ENCODE data around the gene PEG3. TPM values are rescaled to one million over a fixed set of nuclear protein-coding genes. Genes with fewer than 3 reads are reported as not detected.
A peak's percentile ranks its signal among the peaks of the same experiment; 100 is the strongest.

Gene PEG3
- total and polyA plus RNA-seq, 2 of the 13 experiments (the other 11 are each of a cell fraction or from before 2014, with no cell fraction given) = 217 to 394 TPM

- TF ChIP-seq SP140L (CRISPR knock-in tag; IDR thresholded peaks at IDR 0.05; ENCODE audit: borderline replicate concordance) (no peak), SCMH1 (CRISPR knock-in tag; IDR thresholded peaks at IDR 0.05; ENCODE audit: borderline replicate concordance) (no peak), ATF1 (CRISPR knock-in tag; IDR thresholded peaks at IDR 0.05) (peak; percentile 81), ZNF740 (CRISPR knock-in tag; IDR thresholded peaks at IDR 0.05) (no peak), ZNF780A (CRISPR knock-in tag; IDR thresholded peaks at IDR 0.05) (no peak), ATRX (CRISPR knock-in tag; IDR thresholded peaks at IDR 0.05; ENCODE audit: borderline replicate concordance) (no peak), AHDC1 (CRISPR knock-in tag; IDR thresholded peaks at IDR 0.05; ENCODE audit: borderline replicate concordance) (no peak), SRSF4 (IDR thresholded peaks at IDR 0.05; ENCODE audit: low read depth, low read length, poor library complexity, severe bottlenecking) (no peak), TBP (CRISPR knock-in tag; IDR thresholded peaks at IDR 0.05) (no peak), ZNF430 (CRISPR knock-in tag; IDR thresholded peaks at IDR 0.05) (no peak), ZNF501 (CRISPR knock-in tag; IDR thresholded peaks at IDR 0.05) (no peak; the same call in 1 of the 2 replicates), ZNF350 (CRISPR knock-in tag; IDR thresholded peaks at IDR 0.05; ENCODE audit: borderline replicate concordance, low read depth) (no peak), ATM (IDR thresholded peaks at IDR 0.05; ENCODE audit: borderline replicate concordance) (no peak), GPN1 (CRISPR knock-in tag; IDR thresholded peaks at IDR 0.05; ENCODE audit: borderline replicate concordance) (no peak), HNRNPL (IDR thresholded peaks at IDR 0.05; ENCODE audit: low read depth, low read length) (no peak), ZNF562 (CRISPR knock-in tag; IDR thresholded peaks at IDR 0.05; ENCODE audit: borderline replicate concordance) (no peak), PAWR (CRISPR knock-in tag; IDR thresholded peaks at IDR 0.05; ENCODE audit: borderline replicate concordance) (no peak)
- TF ChIP-seq, protein P1, sequence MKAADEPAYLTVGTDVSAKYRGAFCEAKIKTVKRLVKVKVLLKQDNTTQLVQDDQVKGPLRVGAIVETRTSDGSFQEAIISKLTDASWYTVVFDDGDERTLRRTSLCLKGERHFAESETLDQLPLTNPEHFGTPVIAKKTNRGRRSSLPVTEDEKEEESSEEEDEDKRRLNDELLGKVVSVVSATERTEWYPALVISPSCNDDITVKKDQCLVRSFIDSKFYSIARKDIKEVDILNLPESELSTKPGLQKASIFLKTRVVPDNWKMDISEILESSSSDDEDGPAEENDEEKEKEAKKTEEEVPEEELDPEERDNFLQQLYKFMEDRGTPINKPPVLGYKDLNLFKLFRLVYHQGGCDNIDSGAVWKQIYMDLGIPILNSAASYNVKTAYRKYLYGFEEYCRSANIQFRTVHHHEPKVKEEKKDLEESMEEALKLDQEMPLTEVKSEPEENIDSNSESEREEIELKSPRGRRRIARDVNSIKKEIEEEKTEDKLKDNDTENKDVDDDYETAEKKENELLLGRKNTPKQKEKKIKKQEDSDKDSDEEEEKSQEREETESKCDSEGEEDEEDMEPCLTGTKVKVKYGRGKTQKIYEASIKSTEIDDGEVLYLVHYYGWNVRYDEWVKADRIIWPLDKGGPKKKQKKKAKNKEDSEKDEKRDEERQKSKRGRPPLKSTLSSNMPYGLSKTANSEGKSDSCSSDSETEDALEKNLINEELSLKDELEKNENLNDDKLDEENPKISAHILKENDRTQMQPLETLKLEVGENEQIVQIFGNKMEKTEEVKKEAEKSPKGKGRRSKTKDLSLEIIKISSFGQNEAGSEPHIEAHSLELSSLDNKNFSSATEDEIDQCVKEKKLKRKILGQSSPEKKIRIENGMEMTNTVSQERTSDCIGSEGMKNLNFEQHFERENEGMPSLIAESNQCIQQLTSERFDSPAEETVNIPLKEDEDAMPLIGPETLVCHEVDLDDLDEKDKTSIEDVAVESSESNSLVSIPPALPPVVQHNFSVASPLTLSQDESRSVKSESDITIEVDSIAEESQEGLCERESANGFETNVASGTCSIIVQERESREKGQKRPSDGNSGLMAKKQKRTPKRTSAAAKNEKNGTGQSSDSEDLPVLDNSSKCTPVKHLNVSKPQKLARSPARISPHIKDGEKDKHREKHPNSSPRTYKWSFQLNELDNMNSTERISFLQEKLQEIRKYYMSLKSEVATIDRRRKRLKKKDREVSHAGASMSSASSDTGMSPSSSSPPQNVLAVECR (CRISPR knock-in tag; IDR thresholded peaks at IDR 0.05; ENCODE audit: borderline replicate concordance) = peak; percentile 60
These were observed at the start of gene PEG3, which contains the start of gene ZIM2 (continued) for GRCh38 chr19:56840451-56841192.

Measured in HepG2 (cell line).